Tibial artery (tissue), 4 donors: Measurements from ENCODE around the gene KIF6.

Experiments
- DNase-seq, 2 donors: peaks; one replicate each; pipeline ENCODE4 v3.0.0-alpha.2; 2019
- H3K27ac ChIP-seq, 2 donors: fragments of 200-600 bp; sonication (generic) in 1 of 2; 1 replicate in 1 of 2; 2 replicates in 1 of 2; pipeline ENCODE4 v1.5.1; 2018 to 2019; ENCODE audit warnings: mild to moderate bottlenecking in 1 of 2
- H3K27me3 ChIP-seq, 2 donors: fragments of 200-600 bp; sonication (generic) in 1 of 2; one replicate each; pipeline versions ENCODE4 v1.5.1 to v1.6.0; 2016 to 2019
- H3K36me3 ChIP-seq, 3 donors: fragments of 200-600 bp; sonication (generic) in 2 of 3; one replicate each; pipeline ENCODE4 v1.5.1; 2016 to 2019; ENCODE audit warnings: mild to moderate bottlenecking in 2 of 3
- H3K4me1 ChIP-seq, 4 donors: fragments of 200-600 bp; sonication (generic) in 2 of 4; 1 replicate in 3 of 4; 2 replicates in 1 of 4; pipeline ENCODE4 v1.5.1; 2016 to 2019
- H3K4me3 ChIP-seq, 2 donors: fragments of 200-600 bp; sonication (generic) in 1 of 2; 1 replicate in 1 of 2; 2 replicates in 1 of 2; pipeline ENCODE4 v1.5.1; 2018 to 2019; ENCODE audit warnings: mild to moderate bottlenecking in 2 of 2
- H3K9me3 ChIP-seq, 3 donors: fragments of 200-600 bp; sonication (generic) in 1 of 3; one replicate each; pipeline ENCODE4 v1.5.1; 2016 to 2019
- CTCF ChIP-seq, 2 experiments: fragments of 200-600 bp in 1 of 2; fragments of 450-650 bp in 1 of 2; IDR thresholded peaks; one replicate each; pipeline ENCODE4 v1.5.1; 2017 to 2019; ENCODE audit warnings: antibody characterized with exemption in 2 of 2, mild to moderate bottlenecking in 1 of 2, moderate library complexity in 1 of 2
- intact Hi-C: fragments of 100-400 bp; cut with DNase I; formaldehyde crosslinking; loops from one replicate; pipeline ENCODE4 v1.15.0; 2023; ENCODE audit warnings: low total_unique reads

The KIF6 gene

GRCh38 chr6:39576556-39577303, 148.5 kb downstream of the KIF6 start:
- no peaks in the 10 kb centered on the region for H3K36me3 ChIP-seq
- DNase-seq = no peak
- intact Hi-C loops = no loop called here
- peaks cover 0 to 14% (median 3%) of the 10 kb centered on the region in 4 donors for H3K4me1 ChIP-seq
- H3K27ac ChIP-seq = no peak overlapping the region
- H3K4me3 ChIP-seq = no peak overlapping the region
- no peak for TF ChIP-seq CTCF (IDR thresholded peaks at IDR 0.05)
- H3K27me3 ChIP-seq = no peaks in the 10 kb centered on the region
- H3K9me3 ChIP-seq = no peaks in the 10 kb centered on the region

- Histone ChIP-seq H3K4me1 (peaks cover 0 to 14% (median 3%) of the 10 kb centered on the region in 4 donors), H3K9me3 (no peaks in the 10 kb centered on the region), H3K36me3 (no peaks in the 10 kb centered on the region), H3K4me3 (no peak overlapping the region), H3K27me3 (no peaks in the 10 kb centered on the region), H3K27ac (no peak overlapping the region)
- no peak for TF ChIP-seq CTCF (IDR thresholded peaks at IDR 0.05)
- no peak for DNase-seq
- intact Hi-C loops = no loop called here
These were observed 150.2 kb downstream of the KIF6 start for GRCh38 chr6:39574991-39575390.

- H3K27ac ChIP-seq = no peak overlapping the region
- H3K27me3 ChIP-seq = no peaks in the 10 kb centered on the region
- no peaks in the 10 kb centered on the region for H3K9me3 ChIP-seq
- H3K36me3 ChIP-seq = no peaks in the 10 kb centered on the region
- H3K4me1 ChIP-seq = peaks cover 0 to 13% (median 3%) of the 10 kb centered on the region in 4 donors
- no peak for DNase-seq
- no peak for TF ChIP-seq CTCF (IDR thresholded peaks at IDR 0.05)
- intact Hi-C loops = no loop called here
- no peak overlapping the region for H3K4me3 ChIP-seq
These were observed 151.7 kb downstream of the KIF6 start for GRCh38 chr6:39573541-39573940.

GRCh38 chr6:39572661-39573340, 152.4 kb downstream of the KIF6 start:
- Histone ChIP-seq H3K4me1 (peaks cover 0 to 6% (median 2%) of the 10 kb centered on the region in 4 donors), H3K4me3 (no peak overlapping the region), H3K36me3 (no peaks in the 10 kb centered on the region), H3K27ac (no peak overlapping the region), H3K9me3 (no peaks in the 10 kb centered on the region), H3K27me3 (no peaks in the 10 kb centered on the region)
- intact Hi-C loops = no loop called here
- no peak for DNase-seq
- TF ChIP-seq CTCF (IDR thresholded peaks at IDR 0.05) = no peak

GRCh38 chr6:39568896-39569295, 156.3 kb downstream of the KIF6 start:
- no peaks in the 10 kb centered on the region for H3K36me3 ChIP-seq
- H3K4me3 ChIP-seq = no peak overlapping the region
- peaks cover 0 to 16% (median 6%) of the 10 kb centered on the region in 4 donors for H3K4me1 ChIP-seq
- no peaks in the 10 kb centered on the region for H3K9me3 ChIP-seq
- no peaks in the 10 kb centered on the region for H3K27me3 ChIP-seq
- DNase-seq = no peak
- intact Hi-C loops = no loop called here
- TF ChIP-seq CTCF (IDR thresholded peaks at IDR 0.05) = no peak
- H3K27ac ChIP-seq = no peak overlapping the region
